Adrenal gland (tissue), 12 donors: ENCODE results near the gene SESTD1. TPM values are rescaled to one million over a fixed set of nuclear protein-coding genes. Genes with fewer than 3 reads are reported as not detected.

Experiments used
- DNase-seq, 7 donors: peaks; one replicate each; pipeline ENCODE4 v3.0.0-alpha.2; 2019 to 2020
- H3K27ac ChIP-seq, 5 donors: fragments of 200-600 bp; sonication (generic) in 4 of 5; 1 replicate in 3 of 5; 2 replicates in 2 of 5; pipeline versions ENCODE4 v1.5.1 to v1.8.0; 2016 to 2020; ENCODE audit warnings: mild to moderate bottlenecking in 1 of 5
- H3K27me3 ChIP-seq: fragments of 200-600 bp; 2 replicates; pipeline ENCODE4 v1.8.0; 2021
- H3K36me3 ChIP-seq, 2 donors: fragments of 200-600 bp; replicated peaks in 1 of 2; 1 replicate in 1 of 2; 2 replicates in 1 of 2; pipeline versions ENCODE4 v1.5.1 to v1.8.0; 2018 to 2022
- H3K4me1 ChIP-seq, 2 donors: fragments of 200-600 bp; replicated peaks in 1 of 2; 1 replicate in 1 of 2; 2 replicates in 1 of 2; pipeline versions ENCODE4 v1.5.1 to v1.8.0; 2018 to 2021
- H3K4me3 ChIP-seq, 4 donors: fragments of 200-600 bp; sonication (generic) in 3 of 4; one replicate each; pipeline ENCODE4 v1.5.1; 2016 to 2018
- H3K9me3 ChIP-seq, 3 donors: fragments of 200-600 bp; sonication (generic) in 1 of 3; replicated peaks in 1 of 3; 1 replicate in 2 of 3; 2 replicates in 1 of 3; pipeline versions ENCODE4 v1.5.1 to v1.8.0; 2016 to 2021
- POLR2A ChIP-seq, 2 donors: fragments of 450-650 bp; IDR thresholded peaks; one replicate each; pipeline ENCODE4 v1.6.1; 2017; ENCODE audit warnings: antibody characterized with exemption in 2 of 2, mild to moderate bottlenecking in 2 of 2, moderate library complexity in 1 of 2
- WGBS, 4 donors: extraction: QIAGEN DNeasy Blood & Tissue Kit in 2 of 4; methylation state at CpG; one replicate each; pipeline versions ENCODE4 v1.1.5 to v1.1.7; 2013 to 2017; 5-methylcytosine and 5-hydroxymethylcytosine counted together
- intact Hi-C, 2 donors: fragments of 100-400 bp; cut with DNase I; formaldehyde crosslinking; loops; one replicate each; pipeline versions ENCODE4 v1.14.1 to v1.15.0; 2022 to 2023
- polyA plus RNA-seq, 3 donors: library from polyadenylated mRNA; stranded (reverse); fragments of 200-250 nt in 2 of 3; fragments of 350-450 nt in 1 of 3; fragmentation: Illumina TruSeq in 1 of 3; extraction: RNeasy Lipid Tissue Mini Kit (QIAGEN cat#74804) in 1 of 3; gene quantifications; one replicate each; pipeline ENCODE4 v1.2.3, GENCODE V29; 2013 to 2014
- total RNA-seq, 9 donors: library from RNA; depleted of rRNA in 4 of 9; stranded (reverse); fragments of >200 nt in 4 of 9; fragments of 120-200 nt in 1 of 9; fragmentation: NEBNext Ultra II Directional in 1 of 9; extraction: Animal tissue kit (Norgen Biotek cat#: 25700) in 1 of 9; gene quantifications; one replicate each; pipeline versions ENCODE4 v1.1.0 to v1.2.4, GENCODE V29; 2013 to 2023
- TF ChIP-seq, protein P1 (sequence below), 6 experiments: fragments of 450-650 bp in 4 of 6; fragments of 200-600 bp in 2 of 6; sonication (generic) in 1 of 6; IDR thresholded peaks; 1 replicate in 5 of 6; 2 replicates in 1 of 6; pipeline versions ENCODE4 v1.5.1 to v1.8.0; 2016 to 2021; ENCODE audit warnings: antibody characterized with exemption in 6 of 6, mild to moderate bottlenecking in 2 of 6, moderate library complexity in 1 of 6
- donor health status: healthy with polysubstance abuse.
- donor health status: Bipolar disorder and iron deficiency.
- donor health status: DM: yes; HTN: yes; CAD: no.
- donor health status: DM: no; HTN: no; CAD: no.
- donor health status: DM: no; HTN: no; CAD: no.
- donor health status: DM: yes; HTN: yes; CAD: no.

The SESTD1 gene
- total and polyA plus RNA-seq, 12 donors: 4.7 to 28.2 (median 14.8) TPM

DNA sequence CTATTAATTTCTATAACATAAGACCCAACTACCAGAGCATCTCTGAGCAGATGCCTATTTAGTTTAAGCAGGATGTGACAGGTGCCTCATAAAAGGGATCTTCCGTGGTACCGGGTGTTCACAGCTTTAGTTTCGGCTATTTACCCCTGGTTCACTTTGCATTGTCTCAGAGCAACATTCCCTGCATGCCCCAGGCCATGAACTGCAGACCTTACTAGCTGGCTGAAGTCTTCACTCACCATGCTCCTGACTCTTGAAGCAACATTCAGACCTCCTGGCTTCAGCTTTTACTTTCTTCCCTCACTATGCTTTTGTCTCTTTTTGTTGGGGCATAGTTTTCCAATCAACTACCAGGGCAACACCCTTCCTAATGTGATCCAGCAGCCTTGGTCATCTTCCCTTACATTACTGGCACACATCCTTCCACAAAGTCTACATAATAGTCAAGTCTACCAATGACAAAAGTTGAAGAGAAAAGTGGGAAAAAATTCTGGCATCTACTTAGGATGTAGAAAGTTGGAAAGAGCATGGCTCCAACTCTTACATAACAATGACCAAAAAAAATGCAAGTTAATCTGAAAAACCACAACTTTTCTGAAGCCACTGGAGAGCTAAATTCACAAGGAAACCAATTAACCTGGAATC is 99.2 kb downstream of the SESTD1 start:
- intact Hi-C loops: no loop called here
- no peak for DNase-seq
- WGBS, 4 donors: 92 to 97% (median 96%) methylated on average over 3 of the region's 3 CpGs
- Histone ChIP-seq H3K4me3 (no peak overlapping the region), H3K27me3 (no peaks in the 10 kb centered on the region), H3K4me1 (no peaks in the 10 kb centered on the region), H3K36me3 (no peaks in the 10 kb centered on the region), H3K27ac (no peak overlapping the region), H3K9me3 (no peaks in the 10 kb centered on the region)
- TF ChIP-seq, protein P1, sequence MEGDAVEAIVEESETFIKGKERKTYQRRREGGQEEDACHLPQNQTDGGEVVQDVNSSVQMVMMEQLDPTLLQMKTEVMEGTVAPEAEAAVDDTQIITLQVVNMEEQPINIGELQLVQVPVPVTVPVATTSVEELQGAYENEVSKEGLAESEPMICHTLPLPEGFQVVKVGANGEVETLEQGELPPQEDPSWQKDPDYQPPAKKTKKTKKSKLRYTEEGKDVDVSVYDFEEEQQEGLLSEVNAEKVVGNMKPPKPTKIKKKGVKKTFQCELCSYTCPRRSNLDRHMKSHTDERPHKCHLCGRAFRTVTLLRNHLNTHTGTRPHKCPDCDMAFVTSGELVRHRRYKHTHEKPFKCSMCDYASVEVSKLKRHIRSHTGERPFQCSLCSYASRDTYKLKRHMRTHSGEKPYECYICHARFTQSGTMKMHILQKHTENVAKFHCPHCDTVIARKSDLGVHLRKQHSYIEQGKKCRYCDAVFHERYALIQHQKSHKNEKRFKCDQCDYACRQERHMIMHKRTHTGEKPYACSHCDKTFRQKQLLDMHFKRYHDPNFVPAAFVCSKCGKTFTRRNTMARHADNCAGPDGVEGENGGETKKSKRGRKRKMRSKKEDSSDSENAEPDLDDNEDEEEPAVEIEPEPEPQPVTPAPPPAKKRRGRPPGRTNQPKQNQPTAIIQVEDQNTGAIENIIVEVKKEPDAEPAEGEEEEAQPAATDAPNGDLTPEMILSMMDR (IDR thresholded peaks at IDR 0.05): no peak

DNA sequence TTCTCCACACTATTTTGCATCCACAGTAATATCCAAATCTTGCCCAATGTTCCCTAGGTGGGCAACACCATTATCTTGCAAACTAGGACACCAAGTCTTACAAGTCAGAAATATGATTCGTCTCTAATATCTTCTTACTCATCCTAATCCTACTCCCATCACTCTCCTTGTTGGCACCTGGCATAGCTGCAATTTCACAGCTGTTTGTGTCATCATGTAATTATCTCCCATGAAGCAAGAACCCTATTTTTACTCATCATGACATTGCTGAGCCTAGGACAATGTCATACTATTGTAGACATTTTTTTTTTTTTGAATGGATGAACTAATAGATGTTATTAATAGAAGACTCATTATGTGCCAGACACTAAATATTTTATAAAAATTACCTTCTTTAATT is 123.4 kb downstream of the SESTD1 start:
- DNase-seq: no peak
- no peak overlapping the region for H3K4me3 ChIP-seq
- TF ChIP-seq POLR2A (IDR thresholded peaks at IDR 0.05): no peak
- TF ChIP-seq, protein P1 (IDR thresholded peaks at IDR 0.05): no peak
- no peak overlapping the region for H3K27ac ChIP-seq
- H3K9me3 ChIP-seq: no peaks in the 10 kb centered on the region
- no peaks in the 10 kb centered on the region for H3K4me1 ChIP-seq
- 85 to 98% (median 93%) methylated on average over 1 of the region's 1 CpG for WGBS, 4 donors
- H3K36me3 ChIP-seq: no peaks in the 10 kb centered on the region
- intact Hi-C loops: no loop called here
- H3K27me3 ChIP-seq: no peaks in the 10 kb centered on the region

DNA sequence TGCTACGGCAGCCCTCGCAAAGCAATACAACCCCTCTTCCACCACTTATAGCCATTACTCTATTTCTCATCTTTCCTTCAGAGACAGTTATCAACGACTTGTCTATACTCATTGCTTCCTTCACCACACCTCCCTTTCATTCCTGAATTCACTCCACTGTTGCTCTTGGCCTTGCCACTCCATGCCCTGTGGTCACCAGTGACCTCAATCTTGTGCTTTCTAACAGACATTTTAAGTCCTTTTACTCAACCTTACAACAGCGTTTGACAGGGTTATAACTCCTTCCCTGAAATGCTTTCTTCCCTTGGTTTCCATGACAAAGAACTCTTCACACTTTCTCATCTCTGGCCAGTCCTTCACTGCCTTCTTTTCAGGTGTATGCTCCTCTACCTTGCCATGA is 124.1 kb downstream of the SESTD1 start:
- 95 to 98% (median 97%) methylated on average over 4 of the region's 4 CpGs for WGBS, 4 donors
- H3K36me3 ChIP-seq: no peaks in the 10 kb centered on the region
- intact Hi-C loops: no loop called here

DNA sequence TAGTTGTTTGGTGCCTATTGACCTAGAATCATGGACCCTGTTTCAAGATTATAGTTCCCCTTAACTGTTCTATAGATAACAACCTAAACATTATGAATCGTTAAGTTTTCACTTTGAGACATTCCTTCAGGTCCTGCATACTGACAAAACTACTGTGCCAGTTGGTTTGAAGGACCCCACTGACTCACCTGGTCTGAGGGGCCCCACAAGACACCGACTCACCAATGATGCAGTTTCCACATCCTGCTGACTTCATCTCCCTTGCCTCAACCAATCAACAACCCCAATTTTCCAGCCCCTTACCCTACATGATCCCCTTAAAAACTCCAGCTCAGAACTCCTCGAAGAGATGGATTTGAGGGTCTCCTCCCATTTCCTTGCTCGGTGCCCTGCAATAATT is 125.1 kb downstream of the SESTD1 start:
- DNase-seq: no peak
- Histone ChIP-seq H3K9me3 (no peaks in the 10 kb centered on the region), H3K27ac (no peak overlapping the region), H3K4me1 (no peaks in the 10 kb centered on the region), H3K27me3 (no peaks in the 10 kb centered on the region), H3K36me3 (no peaks in the 10 kb centered on the region), H3K4me3 (no peak overlapping the region)
- TF ChIP-seq POLR2A (IDR thresholded peaks at IDR 0.05): no peak
- TF ChIP-seq, protein P1 (IDR thresholded peaks at IDR 0.05): no peak
- 95 to 99% (median 96%) methylated on average over 4 of the region's 4 CpGs for WGBS, 4 donors
- intact Hi-C loops: no loop called here

More for the DNA sequence above, 124.1 kb downstream of the SESTD1 start:
- Histone ChIP-seq H3K27ac (no peak overlapping the region), H3K27me3 (no peaks in the 10 kb centered on the region), H3K4me3 (no peak overlapping the region), H3K4me1 (no peaks in the 10 kb centered on the region), H3K9me3 (no peaks in the 10 kb centered on the region)
- no peak for DNase-seq
- TF ChIP-seq POLR2A (IDR thresholded peaks at IDR 0.05): no peak
- TF ChIP-seq, protein P1 (IDR thresholded peaks at IDR 0.05): no peak
